ENCODE measurements around the gene PTPRR.
"Not testable (repeated sequence)": the region's sequence is repeated elsewhere in the genome, so short reads cannot be mapped to it uniquely, and the experiment has no call there.

PTPRR gene

DNA sequence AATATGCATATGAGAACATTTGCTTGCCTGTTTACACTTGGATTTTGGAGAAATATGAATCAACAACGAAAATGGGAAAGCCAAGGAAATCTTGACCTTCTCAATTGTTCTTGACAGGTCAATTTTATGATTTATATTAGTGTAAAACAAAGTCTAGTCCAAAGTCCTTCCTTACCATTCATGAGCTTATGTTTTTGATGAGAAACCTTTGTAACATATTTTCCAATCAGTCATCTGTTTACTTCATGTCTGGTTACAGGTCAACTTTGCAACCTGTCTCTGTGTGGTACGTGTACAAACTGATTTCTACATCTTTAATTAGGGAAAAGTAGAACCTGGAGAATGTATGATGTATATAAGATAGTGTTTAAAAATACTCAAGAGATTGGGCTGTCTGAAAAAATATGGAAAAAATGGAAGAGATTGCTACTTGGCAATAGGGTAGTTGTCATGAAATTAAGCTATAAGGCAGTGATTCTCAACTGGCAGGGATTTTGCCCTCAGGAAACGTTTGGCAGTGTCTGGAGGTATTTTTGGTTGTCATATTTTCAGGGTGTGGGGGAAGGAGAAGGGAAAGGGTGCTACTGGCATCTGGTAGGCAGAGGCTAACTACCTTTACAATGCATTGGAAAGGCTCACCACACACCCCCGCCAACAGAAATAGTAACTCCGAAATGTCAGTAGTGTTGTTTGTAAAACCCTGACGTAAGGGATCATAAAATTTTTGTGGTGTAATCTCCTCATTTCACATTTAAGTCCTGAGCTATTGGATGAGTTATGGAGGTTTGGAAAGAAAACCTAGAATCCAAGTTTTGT lies 172.9 kb downstream of the PTPRR start:
- no peak for DNase-seq (ENCODE audit: low read depth)

DNA sequence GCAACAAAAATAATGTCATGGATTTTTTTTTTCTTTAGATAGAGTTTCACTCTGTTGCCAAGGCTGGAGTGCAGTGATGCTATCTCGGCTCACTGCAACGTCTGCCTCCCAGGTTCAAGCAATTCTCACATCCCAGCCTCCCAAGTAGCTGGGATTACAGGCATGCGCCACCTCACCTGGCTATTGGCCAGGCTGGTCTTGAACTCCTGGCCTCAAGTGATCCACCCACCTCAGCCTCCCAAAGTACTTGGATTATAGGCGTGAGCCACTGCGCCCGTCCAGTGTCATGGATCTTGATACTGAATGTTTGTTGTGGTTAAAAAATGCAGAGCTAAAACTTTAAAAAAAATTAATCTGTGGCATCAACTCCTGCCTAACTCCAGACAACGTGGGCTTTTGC lies 175.5 kb downstream of the PTPRR start:
- no peak for DNase-seq (ENCODE audit: low read depth)

DNA sequence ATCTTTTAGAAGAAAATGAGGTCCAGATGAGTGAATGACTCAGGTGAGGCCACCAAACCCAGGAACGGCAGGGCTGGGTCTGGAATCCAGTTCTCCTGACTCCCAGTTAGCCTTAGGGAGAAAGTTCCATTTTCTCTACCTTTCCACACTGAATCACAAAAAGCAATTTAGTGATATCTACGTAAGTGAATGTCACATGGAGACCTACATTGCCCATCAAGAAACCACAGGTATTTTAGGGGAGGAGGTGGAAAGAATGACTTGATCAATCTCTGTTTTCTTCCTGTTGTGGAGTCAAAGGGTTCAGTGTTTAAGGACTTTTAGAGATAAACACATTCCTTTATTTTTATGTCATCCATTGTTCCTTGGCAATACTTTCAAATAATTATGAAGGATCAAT lies 176.4 kb downstream of the PTPRR start:
- DNase-seq (ENCODE audit: low read depth): no peak

DNA sequence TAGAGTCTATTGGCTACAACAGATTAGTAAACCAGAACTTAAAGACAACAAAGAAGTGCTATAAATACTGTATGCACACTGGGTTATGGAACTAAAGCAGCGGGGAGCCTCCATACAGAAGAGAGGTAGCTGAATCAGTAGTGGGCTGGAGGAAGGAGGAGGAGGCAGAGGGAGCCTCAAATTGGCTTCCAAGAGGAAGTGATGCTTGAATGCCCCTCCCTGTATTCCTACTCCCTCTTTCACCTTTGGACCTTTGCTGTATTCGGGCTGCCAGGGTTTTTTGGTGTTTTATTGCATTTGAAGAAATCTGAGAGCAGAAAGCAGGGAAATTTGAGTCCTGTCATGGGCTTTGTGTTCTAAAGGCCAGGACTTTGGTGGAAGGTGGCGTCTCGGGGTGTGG lies 179.3 kb downstream of the PTPRR start:
- no peak for DNase-seq (ENCODE audit: low read depth)

DNA sequence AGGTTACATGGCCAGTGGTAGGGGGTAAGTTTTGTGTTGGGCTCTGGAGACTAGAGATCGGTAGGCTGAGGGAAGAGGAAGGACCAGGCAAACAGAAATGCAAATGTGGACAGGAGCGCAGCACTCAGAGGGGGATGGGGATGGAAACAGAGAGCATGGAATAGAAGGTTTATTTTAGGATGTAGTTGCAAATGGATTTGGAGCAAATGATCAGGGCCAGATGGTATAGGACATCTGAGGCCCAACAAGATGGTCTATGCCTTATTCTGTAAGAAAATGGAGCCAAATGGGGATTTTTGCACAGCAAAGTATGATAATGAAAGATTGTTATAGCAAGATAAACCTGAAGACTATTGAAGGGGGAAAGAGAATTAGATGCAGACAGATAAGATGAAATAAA lies 180.8 kb downstream of the PTPRR start:
- no peak for DNase-seq (ENCODE audit: low read depth)

DNA sequence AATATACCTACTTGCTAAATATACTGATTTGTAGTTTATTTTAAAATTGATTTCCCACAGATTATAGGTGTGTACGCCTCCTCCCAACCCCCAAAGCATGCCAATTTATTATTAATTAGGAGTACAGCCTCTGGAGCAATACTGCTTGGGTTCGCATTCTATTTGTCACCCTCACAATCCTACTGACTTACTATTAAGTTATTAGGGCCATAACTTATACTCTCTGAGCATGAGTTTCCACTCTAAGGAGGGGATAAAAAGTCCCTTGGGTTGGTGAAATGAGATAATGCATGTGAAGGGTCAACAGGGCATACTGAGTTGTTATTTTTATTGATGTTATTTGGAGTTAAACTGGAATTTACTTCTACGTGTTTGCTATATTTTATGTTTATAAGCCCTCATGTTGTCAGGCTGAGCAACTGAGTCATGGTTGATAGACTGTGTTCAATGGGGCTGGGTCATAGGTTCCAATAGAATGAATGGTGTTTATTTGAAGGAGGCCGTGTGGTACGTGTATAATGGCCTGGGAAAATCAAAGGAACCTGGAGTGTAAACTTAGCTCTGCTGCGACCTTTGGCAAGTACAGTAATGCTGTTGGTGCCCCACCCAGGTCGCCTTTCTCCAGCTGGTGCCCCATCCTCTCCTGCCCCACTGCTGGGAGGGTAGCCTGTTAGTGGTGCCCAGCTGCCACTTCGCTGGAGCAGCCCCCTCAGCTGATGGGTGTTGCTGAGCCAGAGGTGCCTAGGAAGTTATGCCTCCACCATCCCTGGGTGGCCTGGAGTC lies 184.0 kb downstream of the PTPRR start:
- no peak for DNase-seq (ENCODE audit: low read depth)

DNA sequence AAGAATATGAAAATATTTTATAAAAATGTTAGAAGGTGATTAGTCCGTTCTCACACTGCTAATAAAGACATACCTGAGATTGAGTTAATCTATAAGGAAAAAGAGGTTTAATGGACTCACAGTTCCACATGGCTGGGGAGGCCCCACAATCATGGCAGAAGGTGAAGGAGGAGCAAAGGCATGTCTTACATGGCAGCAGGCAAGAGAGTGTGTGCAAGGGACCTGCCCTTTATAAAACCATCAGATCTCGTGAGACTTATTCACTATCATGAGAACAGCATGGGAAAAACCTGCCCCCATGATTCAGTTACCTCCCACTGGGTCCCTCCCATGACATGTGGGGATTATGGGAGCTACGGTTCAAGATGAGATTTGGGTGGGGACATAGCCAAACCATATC lies 185.3 kb downstream of the PTPRR start:
- DNase-seq (ENCODE audit: low read depth): not testable (repeated sequence)

DNA sequence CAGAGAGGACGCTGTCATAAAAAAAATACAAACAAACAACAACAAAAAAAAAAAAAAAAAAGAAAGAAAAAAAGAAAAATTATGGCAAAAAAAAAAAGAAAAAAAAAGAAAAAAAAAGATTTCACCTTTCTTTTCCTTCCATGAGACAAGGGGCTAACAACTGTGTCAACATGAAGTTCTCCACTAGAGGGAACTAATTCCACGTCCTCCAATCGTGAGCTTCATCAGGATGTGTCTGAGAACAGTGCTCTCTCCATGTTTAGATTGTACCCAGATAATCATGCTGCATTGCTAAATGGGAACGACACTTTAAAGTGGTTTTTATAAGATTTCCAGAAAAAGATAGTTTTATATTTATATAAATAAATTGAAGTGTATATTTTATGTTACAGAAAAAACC lies 187.2 kb downstream of the PTPRR start:
- DNase-seq (ENCODE audit: low read depth): no peak

DNA sequence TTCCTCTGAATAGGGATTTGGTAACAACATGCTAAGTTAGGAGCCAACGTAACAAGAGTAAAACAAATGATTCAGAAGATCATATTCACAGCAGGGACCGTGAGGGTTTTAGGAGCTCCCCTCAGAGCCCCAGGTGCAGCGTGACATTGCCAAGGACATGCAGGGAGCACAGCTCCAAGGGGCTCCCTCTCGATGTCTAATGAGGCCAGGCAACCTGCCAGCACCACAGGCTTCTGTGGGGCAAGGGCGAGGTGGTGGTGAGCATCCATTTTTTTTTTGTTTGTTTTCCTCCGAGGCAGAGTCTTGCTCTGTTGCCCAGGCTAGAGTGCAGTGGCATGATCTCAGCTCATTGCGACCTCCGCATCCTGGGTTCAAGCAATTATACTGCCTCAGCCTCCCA lies 188.3 kb downstream of the PTPRR start:
- DNase-seq (ENCODE audit: low read depth): no peak

DNA sequence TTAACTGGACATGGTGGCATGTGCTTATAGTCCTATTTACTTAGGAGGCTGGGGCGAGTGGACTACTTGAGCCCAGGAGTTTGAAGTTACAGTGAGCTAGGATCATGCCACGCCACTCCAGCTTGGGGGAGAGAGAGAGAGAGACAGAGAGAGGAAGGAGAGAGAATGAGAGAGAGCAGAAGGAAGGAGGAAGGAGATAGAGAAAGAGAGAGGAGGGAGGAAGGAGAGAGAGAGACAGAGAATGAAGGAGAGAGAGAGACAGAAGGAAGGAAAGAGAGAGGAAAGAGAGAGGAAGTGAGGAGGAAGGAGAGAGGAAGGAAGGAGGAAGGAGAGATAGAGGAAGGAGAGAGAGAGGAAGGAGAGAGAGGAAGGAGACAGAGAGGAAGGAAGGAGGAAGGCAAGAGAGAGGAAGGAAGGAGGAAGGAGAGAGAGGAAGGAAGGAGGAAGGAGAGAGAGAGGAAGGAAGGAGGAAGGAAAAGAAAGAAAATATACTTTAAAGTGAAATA lies 189.8 kb downstream of the PTPRR start:
- DNase-seq (ENCODE audit: low read depth): no peak

DNA sequence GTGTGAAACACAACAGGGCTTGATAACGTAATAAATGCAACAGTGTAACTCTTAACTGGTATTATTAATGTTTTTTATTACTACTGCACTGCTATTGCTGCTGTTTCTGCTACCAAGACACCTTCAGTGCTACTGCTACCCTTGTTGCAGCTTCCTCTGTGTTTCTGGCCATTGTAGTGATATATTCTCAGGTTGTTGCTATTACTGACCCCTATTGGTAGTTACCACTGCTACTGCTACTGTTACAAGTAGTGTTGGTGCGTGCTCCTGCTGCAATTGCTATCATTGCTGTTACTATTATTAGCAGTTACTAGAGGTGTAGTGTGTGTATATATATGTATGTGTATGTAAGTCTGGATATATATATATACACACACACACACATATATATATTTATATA lies 196.1 kb downstream of the PTPRR start:
- DNase-seq (ENCODE audit: low read depth): no peak

DNA sequence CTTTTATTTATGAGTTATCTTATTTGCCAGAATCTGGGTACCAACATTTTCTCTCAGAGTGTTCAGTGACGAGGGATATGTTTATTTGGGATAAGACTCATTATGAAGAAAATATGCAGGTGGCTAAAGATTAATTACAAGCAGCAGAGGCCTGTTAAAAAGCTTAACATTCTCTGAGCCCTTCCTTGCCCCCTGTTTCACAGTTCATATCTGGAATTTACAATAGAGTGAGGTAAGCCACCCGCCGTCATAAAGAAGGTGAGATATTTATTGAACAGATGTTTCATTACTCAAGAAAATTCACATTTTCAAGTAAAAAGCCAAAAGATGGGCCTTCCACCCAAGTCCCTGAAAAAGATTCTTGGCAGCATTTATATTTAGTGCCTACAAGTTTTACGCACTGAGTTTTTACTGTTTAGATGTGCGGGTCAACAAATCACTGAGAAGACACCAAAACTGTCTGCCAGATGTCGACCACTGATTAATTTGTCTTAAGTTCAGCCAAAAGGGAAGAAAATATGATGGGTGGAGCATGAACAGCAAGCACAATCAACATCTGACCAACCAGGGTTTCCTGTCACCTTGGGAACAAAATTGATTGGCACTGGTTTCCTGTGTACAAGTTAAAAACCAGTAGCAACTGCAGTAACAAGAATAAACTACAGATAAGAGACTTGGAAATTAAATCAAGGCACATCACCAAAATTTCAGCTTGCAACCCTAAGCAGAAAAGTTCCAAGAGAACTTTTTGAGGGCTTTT lies 197.8 kb downstream of the PTPRR start:
- no peak for DNase-seq (ENCODE audit: low read depth)

DNA sequence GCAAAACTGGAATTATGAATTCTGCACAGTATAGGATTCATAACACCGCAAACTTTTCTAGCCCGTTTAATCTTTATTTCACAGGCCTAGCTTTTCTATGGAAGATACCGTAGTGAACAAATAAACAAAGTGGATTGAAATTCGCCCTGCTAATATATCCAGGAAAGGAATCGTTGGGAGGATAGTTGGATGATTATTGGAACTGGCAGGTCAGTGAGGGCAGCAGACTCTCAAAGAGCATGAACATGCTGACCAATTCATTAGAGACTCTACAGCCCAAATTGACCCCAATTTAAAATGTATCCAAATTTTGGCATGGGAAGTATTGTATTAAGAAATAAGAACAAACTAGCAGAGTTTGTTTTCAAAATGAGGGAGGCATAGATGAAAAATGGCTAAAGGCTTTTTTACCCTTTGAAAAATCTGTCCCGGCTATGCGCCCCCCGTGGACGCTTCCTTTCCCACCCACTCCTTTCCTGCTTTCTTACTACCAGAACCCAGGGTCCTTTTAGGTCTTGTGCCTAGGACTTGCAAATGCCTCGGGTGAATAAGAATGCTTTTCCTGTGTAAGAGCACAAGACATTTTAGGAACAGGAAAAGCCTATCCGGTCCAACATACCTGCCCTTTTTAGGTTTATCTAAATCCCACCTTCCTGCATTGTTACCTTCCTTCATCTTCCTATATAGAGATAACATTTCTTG lies 198.7 kb downstream of the PTPRR start:
- no peak for DNase-seq (ENCODE audit: low read depth)

DNA sequence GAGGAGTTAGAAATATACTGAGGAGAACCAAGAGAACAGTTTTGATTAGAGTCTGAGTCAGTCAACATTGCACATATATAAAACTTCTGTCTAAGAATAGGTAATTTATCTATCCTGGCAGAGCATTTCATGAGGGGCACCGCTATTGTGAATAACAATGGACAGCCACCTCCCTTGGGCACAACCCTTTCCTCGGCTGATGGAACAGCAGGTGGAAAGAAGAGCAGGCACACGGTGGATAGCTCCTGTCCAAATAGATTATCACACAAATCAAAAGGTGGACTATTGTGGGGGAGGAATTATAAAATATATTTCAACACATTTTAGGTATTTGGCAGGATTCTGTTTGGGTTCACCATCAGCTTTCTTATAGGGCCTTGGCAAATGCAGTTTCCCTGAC lies 199.3 kb downstream of the PTPRR start:
- no peak for DNase-seq (ENCODE audit: low read depth)

DNA sequence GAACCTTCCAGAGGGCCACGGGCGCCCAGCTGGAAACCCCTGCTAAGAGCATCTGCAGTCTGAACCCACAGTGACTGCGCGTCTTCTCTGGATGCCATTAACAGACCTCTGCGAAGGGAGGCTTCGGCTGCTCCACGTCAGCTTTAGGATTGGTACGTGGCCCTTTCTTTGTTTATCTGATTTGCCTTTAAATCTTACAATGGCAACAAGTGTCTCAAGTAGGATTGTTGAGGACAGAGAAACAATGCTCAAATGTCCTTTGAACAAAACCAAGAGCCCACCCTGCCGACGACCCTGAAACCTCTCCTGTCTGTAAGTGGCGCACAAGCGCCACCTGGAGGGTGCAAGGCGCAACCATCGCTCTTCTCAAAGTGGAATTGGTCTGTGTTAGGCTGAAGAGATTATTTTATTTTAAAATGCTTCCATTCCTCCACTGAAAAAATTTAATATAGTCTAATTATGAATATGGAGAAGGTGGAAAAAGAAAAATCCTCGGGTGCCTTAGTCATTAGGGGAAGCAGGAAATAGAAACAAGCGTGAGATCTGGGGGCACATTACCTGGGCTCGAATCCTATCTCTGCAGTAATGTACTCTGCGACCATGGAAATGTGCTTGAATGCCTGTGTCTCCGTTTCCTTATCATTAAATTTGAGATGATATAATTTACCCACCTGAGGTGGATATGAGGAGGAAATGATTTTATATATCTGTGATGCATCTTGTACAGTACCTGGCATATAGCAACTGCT lies 200.7 kb downstream of the PTPRR start:
- no peak for DNase-seq (ENCODE audit: low read depth)

DNA sequence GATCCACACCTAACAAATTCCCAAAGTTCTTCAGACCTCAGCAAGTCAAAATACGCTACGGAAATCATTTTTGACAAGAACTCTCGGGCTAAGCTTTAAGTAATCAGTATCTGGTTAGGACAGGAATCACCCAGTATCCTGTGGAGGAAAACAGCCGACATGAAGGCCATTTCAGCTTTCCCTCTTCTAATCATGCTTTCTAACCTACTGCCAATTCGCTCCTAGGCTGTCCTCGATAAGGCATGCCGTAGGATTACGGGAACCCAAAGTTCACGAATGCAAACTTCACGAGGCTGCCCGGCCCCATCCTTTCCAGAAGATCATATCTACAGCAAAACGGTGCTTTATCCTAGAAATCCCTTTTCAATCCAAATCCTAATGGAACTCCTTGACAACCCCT lies 201.5 kb downstream of the PTPRR start:
- DNase-seq (ENCODE audit: low read depth): no peak

DNA sequence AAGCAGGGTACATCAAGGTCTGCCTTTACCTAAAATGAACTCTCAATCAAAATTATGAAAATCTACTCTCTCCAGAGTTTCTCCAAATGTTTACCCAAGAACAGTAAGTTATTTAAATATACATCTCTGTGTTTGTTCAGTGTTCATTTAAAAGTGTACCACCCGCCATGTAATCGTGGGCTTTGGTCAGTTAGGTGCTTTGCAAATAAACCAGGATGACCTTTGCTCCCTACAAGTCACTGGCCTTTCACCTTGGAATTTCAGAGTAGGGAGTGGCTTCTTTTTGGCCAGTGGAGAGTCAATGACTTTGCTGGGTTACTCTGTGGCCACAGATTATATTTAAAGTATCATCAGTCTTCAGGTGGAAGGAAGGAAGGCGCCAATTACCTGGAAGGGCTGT lies 208.7 kb downstream of the PTPRR start:
- no peak for DNase-seq (ENCODE audit: low read depth)

DNA sequence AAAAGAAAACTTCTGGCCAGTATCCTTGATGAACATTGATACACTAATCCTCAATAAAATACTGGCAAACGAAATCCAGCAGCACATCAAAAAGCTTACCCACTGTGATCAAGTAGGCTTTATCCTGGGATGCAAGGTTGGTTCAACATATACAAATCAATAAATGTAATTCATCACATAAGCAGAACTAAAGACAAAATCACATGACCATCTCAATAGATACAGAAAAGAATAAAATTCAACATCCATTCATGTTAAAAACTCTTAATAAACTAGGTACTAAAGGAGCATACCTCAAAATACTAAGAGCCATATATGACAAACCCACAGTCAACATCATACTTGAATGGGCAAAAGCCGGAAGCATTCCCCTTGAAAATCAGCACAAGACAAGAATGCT lies 211.5 kb downstream of the PTPRR start:
- no peak for DNase-seq (ENCODE audit: low read depth)

DNA sequence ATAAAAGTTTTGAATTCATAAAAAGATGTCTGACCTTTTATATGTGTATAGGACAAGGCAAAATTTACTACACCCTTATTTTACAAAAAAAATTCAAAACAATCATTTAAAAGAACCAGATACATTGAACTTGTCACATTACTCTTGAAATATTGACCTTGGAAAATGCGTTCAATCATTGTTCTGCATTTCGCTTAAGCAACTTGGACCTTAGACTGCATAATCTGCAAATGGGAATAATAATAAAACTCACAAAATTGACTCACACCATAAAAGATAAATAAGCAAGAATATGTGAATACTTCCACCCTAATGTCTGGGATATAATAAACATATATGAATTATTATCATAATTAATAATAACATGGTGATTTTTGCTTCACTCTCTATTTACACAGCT lies 213.9 kb downstream of the PTPRR start:
- DNase-seq (ENCODE audit: low read depth): no peak

DNA sequence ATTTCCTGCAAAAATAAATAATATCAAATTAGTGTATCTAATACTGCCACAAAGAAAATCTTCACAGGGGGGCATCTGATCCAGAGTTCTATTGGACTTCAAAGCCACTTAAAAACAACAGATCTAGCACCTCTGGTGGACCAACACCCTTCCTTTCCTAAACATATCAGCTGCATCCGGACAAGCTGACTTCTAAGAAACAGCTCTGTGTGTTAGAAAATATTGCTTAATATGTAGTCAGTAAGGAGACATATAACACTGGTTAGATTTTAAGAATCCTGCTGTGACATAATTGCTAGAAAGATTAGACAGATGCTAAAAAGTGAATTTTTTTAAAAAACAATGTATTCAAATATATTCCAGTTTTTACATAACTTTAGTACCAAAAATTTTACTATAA lies 222.2 kb downstream of the PTPRR start:
- DNase-seq (ENCODE audit: low read depth): no peak

DNA sequence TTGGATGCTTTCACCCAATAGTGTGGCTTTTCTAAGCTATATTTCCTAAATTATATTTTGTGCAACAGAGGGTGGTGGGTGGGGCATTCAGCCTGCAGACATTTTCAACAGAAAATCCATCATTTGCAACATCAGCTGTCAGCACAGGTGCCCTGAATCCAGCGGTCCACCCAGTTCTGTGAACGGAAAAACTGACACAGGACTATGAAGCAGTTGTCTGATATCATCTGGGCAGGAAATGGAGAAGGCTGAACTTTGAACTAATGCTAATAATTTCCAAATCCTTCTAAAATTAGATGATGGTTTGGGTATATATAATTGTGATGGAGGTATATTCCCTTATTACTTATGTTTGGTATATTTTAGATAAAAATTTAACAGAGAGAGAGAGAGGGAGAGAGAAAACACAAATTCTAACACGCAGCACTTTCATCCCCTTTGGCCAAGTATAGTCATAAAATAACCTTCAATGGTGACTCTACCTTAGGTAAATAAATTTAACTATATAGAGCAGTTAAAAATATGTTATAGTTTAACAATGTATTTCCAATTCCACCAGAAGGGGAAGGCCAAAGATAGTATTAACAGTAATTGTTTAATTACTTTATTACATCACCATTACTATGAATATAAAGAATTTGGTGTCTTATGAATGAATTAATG lies 225.0 kb downstream of the PTPRR start:
- DNase-seq (ENCODE audit: low read depth): no peak

Data from stimulated activated CD4-positive, alpha-beta T cell treated with anti-CD3 and anti-CD28 coated beads, Interleukin-2, amount 100 ng/mL, for 4 hours (primary cell).